T follicular helper cell (primary cell): ENCODE measurements around the gene VWA2.

Experiments used
- DNase-seq: peaks from one replicate; pipeline ENCODE4 v3.0.0-alpha.2; 2020; ENCODE audit warnings: low read depth

VWA2 gene

GRCh38 chr10:114246679-114247305, 7.7 kb downstream of the VWA2 start:
- DNase-seq: no peak

- DNase-seq: no peak
These were observed 11.2 kb downstream of the VWA2 start for GRCh38 chr10:114250236-114250635.

- DNase-seq: no peak
These were observed 11.7 kb downstream of the VWA2 start for GRCh38 chr10:114250716-114251115.

- no peak for DNase-seq
These were observed 13.0 kb downstream of the VWA2 start for GRCh38 chr10:114252092-114252491.

- no peak for DNase-seq
These were observed 13.8 kb downstream of the VWA2 start for GRCh38 chr10:114252883-114253282.

GRCh38 chr10:114255227-114255626, 16.2 kb downstream of the VWA2 start:
- DNase-seq: no peak

GRCh38 chr10:114256008-114256765, 17.1 kb downstream of the VWA2 start:
- DNase-seq: no peak

GRCh38 chr10:114256822-114257221, 17.8 kb downstream of the VWA2 start:
- DNase-seq: no peak

GRCh38 chr10:114257498-114257897, 18.4 kb downstream of the VWA2 start:
- no peak for DNase-seq

- no peak for DNase-seq
These were observed 19.3 kb downstream of the VWA2 start for GRCh38 chr10:114258274-114258840.

GRCh38 chr10:114259824-114260223, 20.8 kb downstream of the VWA2 start:
- DNase-seq: no peak

GRCh38 chr10:114260366-114260765, 21.3 kb downstream of the VWA2 start:
- no peak for DNase-seq

- no peak for DNase-seq
These were observed 22.0 kb downstream of the VWA2 start for GRCh38 chr10:114261076-114261475.

- DNase-seq: no peak
These were observed 23.4 kb downstream of the VWA2 start for GRCh38 chr10:114262496-114262895.

- no peak for DNase-seq
These were observed 26.5 kb downstream of the VWA2 start for GRCh38 chr10:114265392-114266053.

GRCh38 chr10:114266521-114266920, 27.5 kb downstream of the VWA2 start:
- no peak for DNase-seq

- DNase-seq: no peak
These were observed 32.2 kb downstream of the VWA2 start for GRCh38 chr10:114271075-114271778.

- DNase-seq: no peak
These were observed 32.7 kb downstream of the VWA2 start for GRCh38 chr10:114271779-114272167.

GRCh38 chr10:114272696-114273095, 33.6 kb downstream of the VWA2 start:
- no peak for DNase-seq

- no peak for DNase-seq
These were observed 34.9 kb downstream of the VWA2 start for GRCh38 chr10:114273910-114274309.

GRCh38 chr10:114274616-114275453, 35.8 kb downstream of the VWA2 start:
- no peak for DNase-seq
